Ovary (tissue), 9 donors: ENCODE results near the gene SLC9A6. TPM values are rescaled to one million over a fixed set of nuclear protein-coding genes. Genes with fewer than 3 reads are reported as not detected.

ENCODE experiments used
- DNase-seq, 5 donors: peaks; one replicate each; pipeline ENCODE4 v3.0.0-alpha.2; 2019 to 2020
- H3K27ac ChIP-seq, 2 donors: fragments of 200-600 bp; one replicate each; pipeline versions ENCODE4 v1.5.1 to v1.8.0; 2019 to 2022
- H3K27me3 ChIP-seq: fragments of 200-600 bp; one replicate; pipeline ENCODE4 v1.8.0; 2022
- H3K36me3 ChIP-seq: fragments of 200-600 bp; sonication (generic); one replicate; pipeline ENCODE4 v1.5.1; 2019
- H3K4me1 ChIP-seq: one replicate; pipeline ENCODE4 v1.8.1; 2013; ENCODE audit warnings: mild to moderate bottlenecking, moderate library complexity; ENCODE audit not compliant: insufficient read depth
- H3K4me3 ChIP-seq: fragments of 200-600 bp; sonication (generic); one replicate; pipeline ENCODE4 v1.5.1; 2017
- H3K9me3 ChIP-seq, 2 donors: fragments of 200-600 bp in 1 of 2; sonication (generic) in 1 of 2; one replicate each; pipeline versions ENCODE4 v1.5.1 to v1.8.1; 2013 to 2019; ENCODE audit warnings: mild to moderate bottlenecking in 1 of 2, moderate library complexity in 1 of 2
- CTCF ChIP-seq, 3 donors: fragments of 450-650 bp in 2 of 3; fragments of 200-600 bp in 1 of 3; IDR thresholded peaks; one replicate each; pipeline versions ENCODE4 v1.5.1 to v1.8.0; 2016 to 2022; ENCODE audit warnings: antibody characterized with exemption in 3 of 3, mild to moderate bottlenecking in 1 of 3
- EP300 ChIP-seq: sonication (generic); formaldehyde crosslinking; IDR thresholded peaks from one replicate; pipeline ENCODE4 v1.6.1; 2017; ENCODE audit warnings: antibody characterized with exemption
- POLR2A ChIP-seq: fragments of 450-650 bp; IDR thresholded peaks from one replicate; pipeline ENCODE4 v1.6.1; 2017; ENCODE audit warnings: antibody characterized with exemption, mild to moderate bottlenecking, moderate library complexity
- WGBS, 3 donors: extraction: QIAGEN DNeasy Blood & Tissue Kit in 1 of 3; methylation state at CpG; one replicate each; pipeline versions ENCODE4 v1.1.5 to v1.1.7; 2013 to 2017; 5-methylcytosine and 5-hydroxymethylcytosine counted together
- intact Hi-C, 4 donors: fragments of 100-400 bp; cut with DNase I; formaldehyde crosslinking; loops; one replicate each; pipeline versions ENCODE4 v1.11.0 to v1.15.1; 2022 to 2023
- polyA plus RNA-seq, 2 donors: library from polyadenylated mRNA; stranded (reverse); fragments of 200-250 nt in 1 of 2; fragments of 350-450 nt in 1 of 2; fragmentation: Illumina TruSeq in 1 of 2; extraction: RNeasy Lipid Tissue Mini Kit (QIAGEN cat#74804) in 1 of 2; gene quantifications; one replicate each; pipeline ENCODE4 v1.2.3, GENCODE V29; 2013 to 2014
- total RNA-seq, 7 donors: library from RNA; depleted of rRNA in 2 of 7; stranded (reverse); fragments of >200 nt in 2 of 7; fragmentation: NEBNext Ultra II Directional in 3 of 7; extraction: Animal tissue kit (Norgen Biotek cat#: 25700) in 3 of 7; gene quantifications; one replicate each; pipeline versions ENCODE4 v1.1.0 to v1.2.4, GENCODE V29; 2016 to 2023
- donor health status: DM: no; HTN: no; CAD: no; lungs with moderate emphysema.
- donor health status: DM: no; HTN: no; CAD: no.
- donor health status: Bipolar disorder and iron deficiency.
- donor health status: DM: yes; HTN: yes; CAD: no.
- donor health status: DM: no; HTN: no; CAD: no.
- donor health status: DM: yes; HTN: yes; CAD: no.

SLC9A6 gene
- total and polyA plus RNA-seq, 9 donors = 9.2 to 18.6 (median 12.7) TPM

DNA sequence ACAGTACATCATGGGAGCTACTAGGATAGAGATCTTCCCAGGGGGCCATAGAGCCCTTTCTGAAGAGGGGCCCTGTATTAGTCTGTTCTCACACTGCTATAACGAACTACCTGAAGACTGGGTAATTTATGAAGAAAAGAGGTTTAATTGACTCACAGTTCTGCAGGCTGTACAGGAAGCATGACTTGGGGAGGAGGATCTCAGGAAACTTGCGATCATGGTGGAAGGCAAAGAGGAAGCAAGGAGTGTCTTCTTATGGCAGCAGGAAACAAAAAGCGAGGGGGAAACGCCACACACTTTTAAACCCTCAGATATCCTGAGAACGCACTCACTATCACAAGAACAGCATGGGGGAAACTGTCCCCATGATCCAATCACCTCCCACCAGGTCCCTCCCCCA lies 4.2 kb upstream of the SLC9A6 start:
- Histone ChIP-seq H3K36me3 (no peaks in the 10 kb centered on the region), H3K4me1 (no peaks in the 10 kb centered on the region), H3K9me3 (no peaks in the 10 kb centered on the region), H3K4me3 (no peak overlapping the region), H3K27ac (no peak overlapping the region), H3K27me3 (no peaks in the 10 kb centered on the region)
- intact Hi-C loops = no loop called here
- WGBS, 3 donors = 79 to 86% (median 83%) methylated on average over 5 of the region's 5 CpGs
- TF ChIP-seq CTCF (IDR thresholded peaks at IDR 0.05) (no peak), POLR2A (no peak), EP300 (no peak)
- DNase-seq = no peak

DNA sequence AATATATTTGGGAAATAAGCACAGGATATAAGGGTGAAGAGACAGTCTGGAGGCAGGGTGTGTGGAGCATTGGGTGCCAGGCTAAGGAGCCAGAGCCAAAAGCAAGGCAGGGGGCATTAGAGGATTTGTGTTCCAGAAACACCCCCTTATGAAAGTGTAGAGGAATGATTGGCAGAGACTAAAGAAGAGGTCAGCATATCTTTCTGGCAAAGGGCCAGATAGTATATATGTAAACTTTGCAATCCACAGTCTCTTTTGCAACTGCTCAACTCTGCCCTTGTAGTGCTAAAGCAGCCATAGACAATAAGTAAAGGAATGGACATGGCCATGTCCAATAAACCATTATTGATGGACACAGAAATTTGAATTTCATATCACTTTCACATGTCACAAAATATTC lies 3.6 kb upstream of the SLC9A6 start:
- H3K36me3 ChIP-seq = no peaks in the 10 kb centered on the region
- no peak for DNase-seq
- no peaks in the 10 kb centered on the region for H3K27me3 ChIP-seq
- no peak for TF ChIP-seq POLR2A
- TF ChIP-seq EP300 = no peak
- TF ChIP-seq CTCF (IDR thresholded peaks at IDR 0.05) = no peak
- no peak overlapping the region for H3K27ac ChIP-seq
- H3K4me3 ChIP-seq = no peak overlapping the region
- no peaks in the 10 kb centered on the region for H3K9me3 ChIP-seq
- intact Hi-C loops = no loop called here
- H3K4me1 ChIP-seq = no peaks in the 10 kb centered on the region

- no peak for DNase-seq
Observed at GRCh38 chrX:135982860-135983259, 2.4 kb upstream of the SLC9A6 start.

GRCh38 chrX:135984256-135984655 lies 979 bp upstream of the SLC9A6 start:
- Histone ChIP-seq H3K27ac (no peak overlapping the region), H3K36me3 (no peaks in the 10 kb centered on the region), H3K4me3 (peak overlapping the region; percentile 52), H3K4me1 (no peaks in the 10 kb centered on the region), H3K27me3 (no peaks in the 10 kb centered on the region), H3K9me3 (no peaks in the 10 kb centered on the region)
- no peak for DNase-seq
- TF ChIP-seq EP300 = no peak
- TF ChIP-seq CTCF (IDR thresholded peaks at IDR 0.05) = no peak
- TF ChIP-seq POLR2A = no peak
- 53 to 71% (median 64%) methylated on average over 2 of the region's 2 CpGs for WGBS, 3 donors
- intact Hi-C loops = no loop called here

More at GRCh38 chrX:135982860-135983259, 2.4 kb upstream of the SLC9A6 start:
- intact Hi-C loops = no loop called here
- TF ChIP-seq POLR2A (no peak), CTCF (IDR thresholded peaks at IDR 0.05) (no peak), EP300 (no peak)
- Histone ChIP-seq H3K36me3 (no peaks in the 10 kb centered on the region), H3K27me3 (no peaks in the 10 kb centered on the region), H3K27ac (no peak overlapping the region), H3K4me1 (no peaks in the 10 kb centered on the region), H3K9me3 (no peaks in the 10 kb centered on the region), H3K4me3 (no peak overlapping the region)
- 36 to 52% (median 44%) methylated on average over 1 of the region's 1 CpG for WGBS, 3 donors

GRCh38 chrX:135984791-135985156 lies 461 bp upstream of the SLC9A6 start:
- H3K4me1 ChIP-seq = no peaks in the 10 kb centered on the region
- H3K27me3 ChIP-seq = no peaks in the 10 kb centered on the region
- no peak for DNase-seq
- no peaks in the 10 kb centered on the region for H3K9me3 ChIP-seq
- TF ChIP-seq POLR2A (no peak), EP300 (no peak), CTCF (IDR thresholded peaks at IDR 0.05) (no peak)
- WGBS, 3 donors = 25 to 30% (median 27%) methylated on average over 7 of the region's 7 CpGs
- no peaks in the 10 kb centered on the region for H3K36me3 ChIP-seq
- intact Hi-C loops = no loop called here
- peak overlapping the region; percentile 72 to 75 for H3K27ac ChIP-seq
- H3K4me3 ChIP-seq = peak overlapping the region; percentile 52
